GM19468 (cell line): ENCODE results near the gene CELF2.
A peak's percentile ranks its signal among the peaks of the same experiment; 100 is the strongest.

Source experiments
- ATAC-seq: cut with Tn5 transposase; IDR thresholded peaks from one replicate; pipeline ENCODE4 v1.9.1; 2021; ENCODE audit warnings: mild to moderate bottlenecking, moderate library complexity, moderate number of reproducible peaks; ENCODE audit not compliant: unreplicated experiment; ENCODE audit errors: extremely low read depth

Gene CELF2

GRCh38 chr10:11303361-11304170, 285.9 kb downstream of the CELF2 start:
- no peak for ATAC-seq

- no peak for ATAC-seq
Observed at GRCh38 chr10:11304906-11305585, 287.4 kb downstream of the CELF2 start.

GRCh38 chr10:11305825-11306593, 288.3 kb downstream of the CELF2 start:
- no peak for ATAC-seq

- no peak for ATAC-seq
Observed at GRCh38 chr10:11307004-11307403, 289.3 kb downstream of the CELF2 start.

- ATAC-seq, result no peak
Observed at GRCh38 chr10:11307937-11308336, 290.3 kb downstream of the CELF2 start.

- ATAC-seq, result no peak
Observed at GRCh38 chr10:11311027-11311426, 293.4 kb downstream of the CELF2 start.

- ATAC-seq, result no peak
Observed at GRCh38 chr10:11313463-11313862, 295.8 kb downstream of the CELF2 start.

- ATAC-seq, result no peak
Observed at GRCh38 chr10:11317936-11318670, 300.4 kb downstream of the CELF2 start.

- ATAC-seq, result no peak
Observed at GRCh38 chr10:11318826-11319598, 301.3 kb downstream of the CELF2 start.

GRCh38 chr10:11319990-11320602, 302.4 kb downstream of the CELF2 start:
- ATAC-seq, result no peak

- no peak for ATAC-seq
Observed at GRCh38 chr10:11320809-11321520, 303.3 kb downstream of the CELF2 start.

- ATAC-seq, result peak; percentile 31
Observed at GRCh38 chr10:11322698-11323097, 305.0 kb downstream of the CELF2 start.

- no peak for ATAC-seq
Observed at GRCh38 chr10:11324761-11325321, 307.2 kb downstream of the CELF2 start.

- ATAC-seq, result no peak
Observed at GRCh38 chr10:11325817-11326216, 308.1 kb downstream of the CELF2 start.

GRCh38 chr10:11326241-11326640, 308.6 kb downstream of the CELF2 start:
- ATAC-seq, result no peak

GRCh38 chr10:11326913-11327616, 309.4 kb downstream of the CELF2 start:
- ATAC-seq, result no peak

GRCh38 chr10:11328264-11329061, 310.8 kb downstream of the CELF2 start:
- ATAC-seq, result no peak
